Measurements from ENCODE around the gene BRD9.
A peak's percentile ranks its signal among the peaks of the same experiment; 100 is the strongest.

BRD9 gene

GRCh38 chr5:914174-914573 is 21.6 kb upstream of the BRD9 start:
- DNase-seq (ENCODE audit: extremely low read depth, low read depth) = no peak
- TF ChIP-seq CTCF (IDR thresholded peaks at IDR 0.05; ENCODE audit: low read depth, low read length) = no peak

GRCh38 chr5:912280-913091 is 19.9 kb upstream of the BRD9 start:
- peak; percentile 11 for DNase-seq (ENCODE audit: extremely low read depth, low read depth)
- TF ChIP-seq CTCF (IDR thresholded peaks at IDR 0.05; ENCODE audit: low read depth, low read length) = no peak

GRCh38 chr5:911601-912000 is 19.0 kb upstream of the BRD9 start:
- DNase-seq (ENCODE audit: extremely low read depth, low read depth) = no peak
- TF ChIP-seq CTCF (IDR thresholded peaks at IDR 0.05; ENCODE audit: low read depth, low read length) = no peak

DNA sequence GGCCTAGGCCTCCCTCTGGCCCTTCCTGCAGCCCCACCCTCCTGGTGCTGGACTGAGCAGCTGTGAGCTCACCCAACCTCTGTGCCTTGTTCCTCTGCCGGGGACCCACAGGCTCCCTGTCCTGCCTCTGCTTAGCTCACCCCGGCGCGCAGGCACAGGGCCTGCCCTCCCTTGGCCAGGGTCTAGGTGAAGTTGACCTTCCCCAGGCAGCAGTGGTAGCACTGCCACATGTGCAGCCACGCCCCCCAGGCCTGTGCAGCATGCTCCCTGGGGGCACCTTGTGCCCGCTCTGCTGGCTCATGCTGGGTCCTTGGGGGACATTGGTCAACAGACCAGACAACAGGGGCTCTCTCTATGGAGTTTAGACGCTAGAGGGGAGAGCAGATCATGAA is 18.2 kb upstream of the BRD9 start:
- TF ChIP-seq CTCF (IDR thresholded peaks at IDR 0.05; ENCODE audit: low read depth, low read length) = no peak
- DNase-seq (ENCODE audit: extremely low read depth, low read depth) = no peak

DNA sequence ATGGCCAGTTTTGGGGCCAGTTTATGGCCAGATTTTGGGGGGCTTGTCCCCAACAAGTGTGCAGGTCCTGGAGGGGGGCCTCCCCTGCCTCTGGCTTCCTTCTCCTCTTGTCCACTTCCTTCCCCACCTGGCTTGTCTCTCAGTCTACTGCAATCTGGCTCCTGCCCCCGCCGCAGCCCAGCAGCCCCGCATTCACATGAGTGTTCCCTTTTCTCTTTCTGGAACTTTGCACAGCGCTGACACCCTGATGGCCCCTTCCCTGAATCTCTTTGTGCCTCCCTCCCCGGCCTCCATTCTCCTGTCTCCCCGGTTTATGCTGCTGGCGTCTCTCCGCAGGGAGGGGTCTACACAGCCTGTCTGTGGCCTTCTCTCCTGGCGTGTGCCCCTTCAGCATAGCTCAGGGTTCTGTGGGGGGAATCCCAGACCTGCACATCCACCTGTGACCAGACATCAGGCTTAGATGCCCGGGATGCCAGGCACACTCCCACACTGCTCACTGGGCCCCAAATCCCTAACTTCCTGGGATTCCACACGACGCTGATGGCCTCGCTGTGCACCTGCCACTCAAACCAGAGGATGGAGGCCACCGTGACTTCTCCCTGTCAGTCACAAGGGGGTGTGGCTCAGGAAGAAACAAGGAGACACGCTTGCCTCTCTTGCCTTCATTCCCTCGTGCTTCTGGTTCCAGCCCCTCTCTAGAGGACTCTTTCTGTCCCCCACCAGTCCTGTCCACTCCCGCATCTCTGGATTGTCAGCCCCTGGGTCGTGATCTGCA is 17.6 kb upstream of the BRD9 start:
- TF ChIP-seq CTCF (IDR thresholded peaks at IDR 0.05; ENCODE audit: low read depth, low read length) = no peak
- no peak for DNase-seq (ENCODE audit: extremely low read depth, low read depth)

DNA sequence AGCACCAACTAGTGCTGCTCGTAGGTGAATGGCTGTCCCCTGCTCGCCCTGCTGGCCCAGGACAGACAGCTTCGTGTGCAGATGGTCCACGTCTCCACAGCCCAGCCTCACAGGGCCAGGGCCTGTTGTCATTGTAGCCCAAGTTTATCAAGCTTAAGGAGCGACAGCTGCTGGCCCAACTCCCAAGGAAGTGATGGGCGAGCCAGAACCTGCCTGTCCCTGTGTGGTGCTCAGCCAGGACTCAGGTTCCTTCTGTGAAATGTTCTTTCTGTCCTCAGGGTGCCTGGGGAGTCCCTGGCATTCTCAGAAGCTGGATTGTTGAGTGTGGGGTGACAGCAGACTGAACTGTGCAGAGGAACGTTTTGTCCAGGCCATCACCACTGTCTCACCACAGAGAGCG is 16.5 kb upstream of the BRD9 start:
- no peak for TF ChIP-seq CTCF (IDR thresholded peaks at IDR 0.05; ENCODE audit: low read depth, low read length)
- DNase-seq (ENCODE audit: extremely low read depth, low read depth) = no peak

GRCh38 chr5:908172-908571 is 15.6 kb upstream of the BRD9 start:
- no peak for TF ChIP-seq CTCF (IDR thresholded peaks at IDR 0.05; ENCODE audit: low read depth, low read length)
- DNase-seq (ENCODE audit: extremely low read depth, low read depth) = no peak
